Liver (tissue), 3 donors: ENCODE results near the gene ZNF148.

Source experiments
- CTCF ChIP-seq: fragments of 150-350 bp; IDR thresholded peaks from 2 replicates; pipeline ENCODE4 v1.5.1; 2017; ENCODE audit warnings: improper control_type of control experiment, low read depth, low read length; ENCODE audit not compliant: missing input control
- EGR1 ChIP-seq, 2 donors: IDR thresholded peaks; 2 replicates each; pipeline ENCODE4 v1.6.1; 2016 to 2018; ENCODE audit warnings: antibody characterized with exemption in 2 of 2, low read depth in 2 of 2
- FOXA1 ChIP-seq: IDR thresholded peaks from 2 replicates; pipeline ENCODE4 v1.6.1; 2016; ENCODE audit warnings: antibody characterized with exemption
- GABPA ChIP-seq, 2 donors: IDR thresholded peaks in 1 of 2; conservative IDR thresholded peaks in 1 of 2; 2 replicates each; pipeline ENCODE4 v1.6.1; 2016; ENCODE audit warnings: antibody characterized with exemption in 2 of 2, mild to moderate bottlenecking in 1 of 2, moderate library complexity in 1 of 2
- JUND ChIP-seq, 2 donors: IDR thresholded peaks; 2 replicates each; pipeline ENCODE4 v1.6.1; 2016; ENCODE audit warnings: antibody characterized with exemption in 2 of 2
- RAD21 ChIP-seq, 2 donors: IDR thresholded peaks; 2 replicates each; pipeline ENCODE4 v1.6.1; 2016; ENCODE audit warnings: antibody characterized with exemption in 2 of 2, mild to moderate bottlenecking in 2 of 2
- REST ChIP-seq: IDR thresholded peaks from 2 replicates; pipeline ENCODE4 v1.6.1; 2016; ENCODE audit warnings: antibody characterized with exemption, mild to moderate bottlenecking
- RXRA ChIP-seq, 2 donors: IDR thresholded peaks; 2 replicates each; pipeline ENCODE4 v1.6.1; 2017 to 2018; ENCODE audit warnings: antibody characterized with exemption in 2 of 2, mild to moderate bottlenecking in 1 of 2
- SP1 ChIP-seq: IDR thresholded peaks from 2 replicates; pipeline ENCODE4 v1.6.1; 2018; ENCODE audit warnings: antibody characterized with exemption, mild to moderate bottlenecking
- TAF1 ChIP-seq: conservative IDR thresholded peaks from 2 replicates; pipeline ENCODE4 v1.6.1; 2016; ENCODE audit warnings: antibody characterized with exemption, mild to moderate bottlenecking
- YY1 ChIP-seq: IDR thresholded peaks from 2 replicates; pipeline ENCODE4 v1.6.1; 2016; ENCODE audit warnings: antibody characterized with exemption, mild to moderate bottlenecking
- TF ChIP-seq, protein P1 (sequence below): IDR thresholded peaks from 2 replicates; pipeline ENCODE4 v1.6.1; 2016; ENCODE audit warnings: antibody characterized with exemption
- TF ChIP-seq, protein P2 (sequence below): IDR thresholded peaks from 2 replicates; pipeline ENCODE4 v1.6.1; 2016; ENCODE audit warnings: antibody characterized with exemption
- donor health status: healthy.
- donor health status: healthy.

DNA sequence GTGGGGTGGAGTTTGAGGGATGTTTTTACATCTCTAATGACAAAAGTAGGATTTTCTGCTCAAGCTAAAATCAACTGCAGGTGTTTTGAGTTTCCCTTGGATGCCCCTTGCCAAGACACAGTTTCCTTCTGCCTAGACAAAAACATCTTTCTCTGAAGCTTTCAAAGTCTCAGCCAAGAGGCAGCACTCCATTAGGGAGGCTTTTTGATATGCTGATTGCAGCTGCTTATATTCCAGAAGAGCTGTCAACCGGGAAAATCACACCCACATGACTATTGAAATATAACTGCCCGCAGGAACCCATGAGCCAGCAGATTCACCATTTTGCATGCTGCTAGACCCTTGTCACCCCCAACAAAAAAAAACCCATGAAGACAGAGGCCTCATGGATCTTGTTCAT, 27.5 kb upstream of the ZNF148 start:
- TF ChIP-seq CTCF = no peak
- no peak for TF ChIP-seq YY1
- TF ChIP-seq, protein P1, sequence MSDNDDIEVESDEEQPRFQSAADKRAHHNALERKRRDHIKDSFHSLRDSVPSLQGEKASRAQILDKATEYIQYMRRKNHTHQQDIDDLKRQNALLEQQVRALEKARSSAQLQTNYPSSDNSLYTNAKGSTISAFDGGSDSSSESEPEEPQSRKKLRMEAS = no peak
- TF ChIP-seq JUND (IDR thresholded peaks at IDR 0.05) = no peak
- no peak for TF ChIP-seq FOXA1
- TF ChIP-seq GABPA (IDR thresholded peaks at IDR 0.05 in 1 of 2, conservative IDR thresholded peaks at IDR 0.05 in 1 of 2) = no peak
- TF ChIP-seq RAD21 (IDR thresholded peaks at IDR 0.05) = no peak
- no peak for TF ChIP-seq SP1
- TF ChIP-seq, protein P2, sequence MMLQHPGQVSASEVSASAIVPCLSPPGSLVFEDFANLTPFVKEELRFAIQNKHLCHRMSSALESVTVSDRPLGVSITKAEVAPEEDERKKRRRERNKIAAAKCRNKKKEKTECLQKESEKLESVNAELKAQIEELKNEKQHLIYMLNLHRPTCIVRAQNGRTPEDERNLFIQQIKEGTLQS = no peak
- TF ChIP-seq EGR1 (IDR thresholded peaks at IDR 0.05; ENCODE audit: low read depth in 2 of 2) = no peak
- TF ChIP-seq RXRA (IDR thresholded peaks at IDR 0.05) = no peak
- TF ChIP-seq TAF1 = no peak
- no peak for TF ChIP-seq REST
